ENCODE measurements around the gene RUBCNL.

DNA sequence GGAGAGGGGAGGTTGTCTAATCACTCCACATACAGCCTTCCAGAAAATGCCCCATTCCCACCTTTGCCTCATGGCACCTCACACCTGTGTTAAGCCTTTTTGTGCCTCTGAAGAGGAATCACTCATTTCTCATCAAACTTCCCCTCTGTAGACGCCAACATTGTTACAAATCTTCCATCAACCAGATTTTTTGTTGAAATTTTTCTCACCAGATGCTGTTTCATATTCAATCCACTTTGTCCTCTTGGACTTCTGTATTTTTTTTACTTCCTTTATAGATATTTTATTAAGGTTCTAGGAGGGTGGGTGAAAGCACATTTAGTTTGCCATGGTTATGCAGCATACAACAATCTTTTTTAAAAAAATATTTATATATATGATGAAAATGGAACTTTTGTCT is 74.0 kb downstream of the RUBCNL start:
- TF ChIP-seq, protein P1, sequence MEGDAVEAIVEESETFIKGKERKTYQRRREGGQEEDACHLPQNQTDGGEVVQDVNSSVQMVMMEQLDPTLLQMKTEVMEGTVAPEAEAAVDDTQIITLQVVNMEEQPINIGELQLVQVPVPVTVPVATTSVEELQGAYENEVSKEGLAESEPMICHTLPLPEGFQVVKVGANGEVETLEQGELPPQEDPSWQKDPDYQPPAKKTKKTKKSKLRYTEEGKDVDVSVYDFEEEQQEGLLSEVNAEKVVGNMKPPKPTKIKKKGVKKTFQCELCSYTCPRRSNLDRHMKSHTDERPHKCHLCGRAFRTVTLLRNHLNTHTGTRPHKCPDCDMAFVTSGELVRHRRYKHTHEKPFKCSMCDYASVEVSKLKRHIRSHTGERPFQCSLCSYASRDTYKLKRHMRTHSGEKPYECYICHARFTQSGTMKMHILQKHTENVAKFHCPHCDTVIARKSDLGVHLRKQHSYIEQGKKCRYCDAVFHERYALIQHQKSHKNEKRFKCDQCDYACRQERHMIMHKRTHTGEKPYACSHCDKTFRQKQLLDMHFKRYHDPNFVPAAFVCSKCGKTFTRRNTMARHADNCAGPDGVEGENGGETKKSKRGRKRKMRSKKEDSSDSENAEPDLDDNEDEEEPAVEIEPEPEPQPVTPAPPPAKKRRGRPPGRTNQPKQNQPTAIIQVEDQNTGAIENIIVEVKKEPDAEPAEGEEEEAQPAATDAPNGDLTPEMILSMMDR (IDR thresholded peaks at IDR 0.05) = no peak
- no peak for TF ChIP-seq POLR2A (IDR thresholded peaks at IDR 0.05; ENCODE audit: low read length)
- TF ChIP-seq ESRRA (IDR thresholded peaks at IDR 0.05; ENCODE audit: borderline replicate concordance, low read length) = no peak
- TF ChIP-seq CHD2 (IDR thresholded peaks at IDR 0.05; ENCODE audit: low read length, partially characterized antibody) = no peak
- no peak for TF ChIP-seq EP300 (IDR thresholded peaks at IDR 0.05)
- TF ChIP-seq, protein P2, sequence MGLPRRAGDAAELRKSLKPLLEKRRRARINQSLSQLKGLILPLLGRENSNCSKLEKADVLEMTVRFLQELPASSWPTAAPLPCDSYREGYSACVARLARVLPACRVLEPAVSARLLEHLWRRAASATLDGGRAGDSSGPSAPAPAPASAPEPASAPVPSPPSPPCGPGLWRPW (IDR thresholded peaks at IDR 0.05) = no peak
- no peak for TF ChIP-seq CEBPB (IDR thresholded peaks at IDR 0.05)
